GM19025 (cell line): ENCODE measurements around the gene ELP4.

Experiments used
- ATAC-seq: cut with Tn5 transposase; IDR thresholded peaks from one replicate; pipeline ENCODE4 v1.9.1; 2021; ENCODE audit warnings: mild to moderate bottlenecking, low read depth, moderate library complexity; ENCODE audit not compliant: unreplicated experiment

The ELP4 gene

DNA sequence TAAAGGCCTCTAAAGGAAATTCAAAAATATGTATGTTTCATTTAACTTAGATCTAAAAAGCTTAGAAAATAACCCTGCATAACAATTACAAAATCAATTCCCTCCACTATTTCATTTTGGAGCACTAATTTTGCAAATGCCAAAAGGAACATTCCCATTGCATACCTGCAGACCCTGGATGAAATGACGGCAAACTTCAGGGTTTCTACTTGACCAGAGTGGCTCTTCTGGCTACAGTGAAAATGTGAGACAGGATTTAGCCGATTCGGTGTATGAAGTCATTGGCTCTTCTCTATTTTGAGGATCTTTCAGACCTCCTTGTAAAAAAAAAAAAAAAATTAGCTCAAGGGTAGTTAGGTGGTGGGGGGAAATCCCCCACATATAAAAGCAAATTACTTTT, 257.5 kb downstream of the ELP4 start:
- no peak for ATAC-seq

DNA sequence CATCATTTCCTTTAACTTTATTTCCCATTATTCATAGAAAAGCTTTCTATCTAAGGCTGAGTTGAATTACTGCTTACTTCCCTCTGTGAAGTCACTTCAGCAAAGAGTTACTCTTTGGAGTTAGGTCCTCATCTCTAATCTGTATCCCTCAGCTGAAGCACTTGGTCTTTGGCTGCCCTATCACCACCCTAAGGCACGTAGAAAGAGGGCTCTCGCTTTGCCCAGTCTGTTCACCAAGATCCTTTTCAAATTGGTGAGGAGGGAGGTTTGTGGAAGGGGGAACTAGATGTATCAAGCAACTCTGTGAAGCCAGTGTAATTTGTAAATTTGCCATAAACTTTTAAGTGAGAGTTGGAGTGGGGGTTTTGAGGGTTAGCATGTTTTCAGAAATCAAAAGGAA, 258.1 kb downstream of the ELP4 start:
- ATAC-seq: no peak

DNA sequence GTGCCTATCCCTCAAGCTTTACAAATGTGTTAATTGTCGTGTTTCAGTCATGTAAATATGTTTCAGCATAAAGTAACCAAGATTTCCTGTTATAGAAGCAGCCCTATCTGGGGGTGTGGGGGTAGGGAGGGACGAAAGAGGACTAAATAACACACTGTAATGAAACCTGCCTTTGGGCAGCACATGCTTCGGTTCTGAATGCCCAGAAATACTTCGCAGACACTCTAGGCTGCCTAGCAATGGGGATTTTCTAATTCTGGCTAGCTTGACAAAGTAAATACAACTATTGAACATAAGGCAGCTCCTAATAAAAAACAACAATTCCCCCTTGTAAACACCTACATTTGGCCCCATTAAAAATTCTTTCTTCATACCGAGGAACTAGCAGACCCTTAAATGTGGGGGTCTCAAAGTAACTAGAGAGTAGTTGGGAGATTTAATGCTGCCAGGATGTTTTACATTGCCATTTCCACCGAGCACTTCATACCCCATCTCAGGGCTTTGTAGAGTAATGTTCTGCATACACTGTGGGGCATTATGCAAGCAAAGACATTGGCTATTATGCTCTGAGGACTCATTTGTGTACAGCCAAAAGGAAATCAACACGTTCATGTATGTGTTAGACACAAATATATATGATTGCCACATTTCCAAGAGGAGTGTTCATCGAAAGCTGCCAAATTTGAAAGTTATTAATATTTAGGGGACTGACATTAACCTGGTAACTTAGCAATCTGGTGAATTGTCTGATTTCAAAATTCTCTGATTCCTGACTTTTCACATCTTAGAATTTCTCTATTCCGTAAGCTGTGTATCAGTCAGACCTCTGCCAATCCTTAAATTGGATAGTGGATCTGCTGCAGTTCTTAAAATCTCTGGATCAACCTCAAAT, 259.4 kb downstream of the ELP4 start:
- ATAC-seq: no peak

DNA sequence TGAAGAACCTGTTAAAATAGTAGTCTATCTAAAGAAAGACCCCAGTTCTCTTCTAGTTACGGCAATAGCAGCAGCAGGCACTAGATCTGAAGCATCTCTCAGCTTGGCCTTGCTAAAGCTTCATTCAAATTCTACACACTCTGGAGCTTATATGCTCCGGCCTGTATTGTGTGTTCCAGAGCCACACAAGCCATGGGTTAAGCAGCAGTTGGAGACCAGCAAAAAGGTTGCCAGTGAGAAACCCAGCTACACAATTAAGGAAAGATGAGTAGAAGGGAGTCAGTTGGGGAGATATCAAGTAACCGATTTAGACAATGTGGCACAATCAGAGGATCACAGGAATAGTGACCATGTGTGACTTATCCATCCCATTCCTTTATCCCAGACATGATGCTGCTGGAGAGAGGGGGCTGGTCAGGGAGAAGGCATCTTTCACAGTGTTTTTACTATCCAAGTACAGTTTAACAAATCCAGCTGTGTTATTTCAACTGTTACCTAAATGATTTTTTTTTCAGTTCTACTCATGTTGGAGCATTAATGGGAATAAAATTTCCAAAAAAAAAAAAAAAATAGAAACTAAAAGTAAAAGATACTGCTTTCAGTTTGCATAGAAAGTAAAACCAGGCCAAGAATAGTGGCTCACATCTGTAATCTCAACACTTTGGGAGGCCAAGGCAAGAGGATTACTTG, 260.6 kb downstream of the ELP4 start:
- no peak for ATAC-seq

DNA sequence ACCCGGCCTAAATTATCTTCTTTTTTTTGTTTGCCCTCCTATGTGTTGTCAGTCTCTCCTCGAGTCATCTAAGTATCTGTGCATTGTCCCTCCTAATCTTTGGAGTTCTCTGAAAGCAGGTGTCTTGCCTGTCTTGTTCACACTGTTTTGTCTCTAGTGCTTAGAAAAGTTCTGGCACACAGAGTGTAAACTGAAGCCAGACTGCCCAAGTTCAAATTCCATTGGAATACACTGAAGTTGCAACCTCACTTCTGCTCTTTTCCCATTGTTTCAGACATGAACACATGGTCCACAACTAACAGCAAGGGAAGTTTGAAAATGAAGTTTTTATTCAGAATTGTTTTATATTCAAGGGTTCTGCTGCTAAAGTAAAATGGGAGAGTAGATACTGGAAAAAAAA, 262.8 kb downstream of the ELP4 start:
- no peak for ATAC-seq

DNA sequence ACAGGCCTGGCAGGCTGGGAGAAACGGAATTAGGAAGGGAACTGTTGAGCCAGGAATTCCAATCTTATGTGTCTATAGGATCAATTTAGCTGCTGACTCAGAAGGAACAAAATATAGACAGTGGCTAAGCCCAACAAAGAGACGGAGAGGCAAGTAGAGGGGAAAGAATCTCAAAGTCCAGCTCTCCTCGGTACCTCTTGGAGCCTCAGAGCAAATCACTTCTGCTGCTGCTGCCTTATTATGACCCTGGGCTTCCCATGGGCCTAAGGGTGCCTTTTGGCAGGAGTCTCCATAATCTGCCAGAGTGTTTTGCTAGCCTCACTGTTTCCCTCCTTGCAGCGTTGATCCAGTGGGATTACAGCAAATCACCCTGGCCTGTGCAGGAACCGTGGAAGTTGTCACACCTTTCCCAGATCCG, 269.8 kb downstream of the ELP4 start:
- ATAC-seq: no peak

DNA sequence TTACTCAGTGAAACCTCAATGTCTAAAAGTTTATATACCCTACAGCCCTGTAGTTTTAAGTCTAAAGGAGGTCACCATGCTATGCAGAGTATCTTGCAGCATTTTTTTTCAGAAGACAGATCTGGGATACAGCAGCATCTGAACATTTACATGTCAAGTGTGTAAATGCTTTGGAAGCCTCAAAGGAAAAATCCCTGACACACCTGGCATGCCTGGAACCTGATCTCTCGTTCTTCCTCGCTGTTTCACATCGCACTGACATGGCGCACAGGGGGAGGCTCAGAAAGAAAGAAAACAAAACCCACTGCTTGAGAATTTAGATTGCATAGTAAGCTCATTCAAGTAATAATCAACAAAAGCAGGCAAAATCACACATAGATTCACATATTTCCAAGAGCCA, 270.5 kb downstream of the ELP4 start:
- ATAC-seq: no peak

DNA sequence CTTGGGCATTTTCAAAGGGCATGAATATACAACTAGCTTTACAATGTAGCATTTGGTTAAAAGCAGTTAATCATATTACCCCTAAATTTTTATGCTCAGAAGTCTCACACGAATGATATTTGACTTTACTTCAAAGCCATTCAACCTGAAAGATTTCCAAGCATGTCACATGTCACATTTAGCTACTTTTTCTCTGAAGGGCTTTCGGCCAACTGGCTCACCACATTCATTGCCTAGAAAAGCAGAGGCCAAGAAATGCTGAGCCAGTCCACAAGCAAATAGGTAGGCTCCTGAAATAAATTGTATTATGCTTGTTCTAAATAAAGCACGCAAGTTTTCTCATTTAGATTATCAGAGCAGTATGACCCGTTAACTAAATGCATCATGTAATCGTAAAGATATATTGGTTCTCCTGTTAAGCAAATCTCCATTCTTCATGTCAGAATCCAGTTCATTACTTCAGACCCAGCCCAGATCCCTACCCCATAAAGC, 271.0 kb downstream of the ELP4 start:
- ATAC-seq: no peak

DNA sequence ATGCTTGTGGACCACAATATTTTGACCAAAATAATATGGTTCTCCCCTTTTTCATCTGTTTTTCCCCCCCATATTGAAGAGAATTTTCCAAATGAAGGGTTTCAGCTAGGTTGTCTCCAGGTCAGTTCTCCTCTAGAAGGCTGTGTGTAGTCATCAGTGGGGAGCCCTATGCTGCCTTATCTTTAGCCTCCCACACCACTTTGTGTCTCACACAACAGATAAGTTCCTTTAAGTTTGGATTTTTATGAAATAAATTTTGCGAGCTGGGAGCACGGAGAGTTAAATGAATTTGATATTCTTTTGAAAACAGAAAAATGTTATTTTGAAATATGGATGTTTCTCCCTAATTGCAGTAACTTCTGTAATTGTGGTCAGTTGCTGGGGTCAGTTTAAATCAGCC, 272.7 kb downstream of the ELP4 start:
- ATAC-seq: no peak

DNA sequence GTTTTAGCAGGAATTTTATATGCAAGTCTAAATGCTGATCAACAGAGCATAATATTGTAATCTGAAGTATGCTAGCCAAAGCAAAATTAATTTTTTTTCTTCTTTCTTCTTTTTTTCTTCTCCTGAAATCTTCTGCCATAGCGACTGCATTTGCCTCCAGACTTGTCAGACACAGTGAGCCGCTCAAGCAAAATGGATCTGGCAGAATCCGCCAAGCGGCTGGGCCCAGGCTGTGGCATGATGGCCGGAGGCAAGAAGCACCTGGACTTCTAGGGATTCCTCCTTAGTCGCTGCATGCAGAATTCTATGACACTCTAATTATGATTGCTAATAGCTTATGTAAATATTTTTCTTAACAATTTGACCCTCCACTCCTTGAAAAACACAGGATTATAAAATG, 273.7 kb downstream of the ELP4 start:
- ATAC-seq: no peak

DNA sequence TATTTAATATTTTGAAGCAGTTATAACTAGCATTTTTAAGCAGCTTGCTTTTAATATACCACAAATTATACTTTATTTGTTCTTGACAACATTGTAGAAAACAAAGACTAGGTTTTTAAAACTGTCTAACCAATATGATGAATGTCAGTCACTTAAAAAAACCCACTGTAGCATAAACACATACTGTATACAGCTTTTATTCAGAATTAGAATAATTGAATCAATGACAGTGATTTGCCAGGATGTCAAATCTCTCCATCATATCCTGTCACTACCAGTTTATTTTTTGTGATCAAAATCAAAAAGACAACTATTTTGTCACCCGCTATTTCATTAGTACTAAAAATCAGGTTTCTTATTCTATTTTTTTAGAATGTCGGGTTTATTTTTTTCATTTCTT, 275.0 kb downstream of the ELP4 start:
- no peak for ATAC-seq

DNA sequence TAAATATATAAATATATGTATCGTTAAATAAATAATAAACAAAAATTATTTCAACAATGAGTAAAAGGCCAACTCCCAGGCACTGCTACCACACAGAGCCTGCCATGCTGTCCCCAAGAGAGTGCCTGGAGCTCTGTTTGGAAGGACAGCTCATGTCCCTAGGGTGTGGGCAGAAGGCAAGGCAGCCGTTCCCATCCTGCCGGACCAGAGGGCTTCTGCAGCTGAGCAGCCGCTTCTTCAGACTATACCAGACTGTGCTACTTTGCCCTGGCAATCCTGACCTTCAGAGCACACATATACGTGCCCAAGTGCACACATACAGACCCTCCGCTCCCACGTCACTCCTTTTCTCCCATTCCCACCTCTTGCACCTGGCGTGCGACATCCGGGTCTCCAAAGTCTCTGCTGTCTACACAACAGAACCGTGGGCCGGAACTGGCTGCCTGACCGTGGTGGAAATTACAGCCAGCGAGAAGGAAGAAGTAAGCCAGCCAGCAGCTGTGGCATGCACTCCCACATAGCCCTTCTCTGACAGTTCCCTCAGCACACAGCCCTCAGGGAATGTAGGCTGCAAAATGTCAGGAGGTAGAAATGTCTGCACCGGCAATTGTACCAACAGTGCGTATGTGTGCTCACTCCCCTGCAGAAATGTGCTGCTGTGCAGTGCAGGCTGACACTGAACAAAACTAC, 277.6 kb downstream of the ELP4 start:
- ATAC-seq: no peak

DNA sequence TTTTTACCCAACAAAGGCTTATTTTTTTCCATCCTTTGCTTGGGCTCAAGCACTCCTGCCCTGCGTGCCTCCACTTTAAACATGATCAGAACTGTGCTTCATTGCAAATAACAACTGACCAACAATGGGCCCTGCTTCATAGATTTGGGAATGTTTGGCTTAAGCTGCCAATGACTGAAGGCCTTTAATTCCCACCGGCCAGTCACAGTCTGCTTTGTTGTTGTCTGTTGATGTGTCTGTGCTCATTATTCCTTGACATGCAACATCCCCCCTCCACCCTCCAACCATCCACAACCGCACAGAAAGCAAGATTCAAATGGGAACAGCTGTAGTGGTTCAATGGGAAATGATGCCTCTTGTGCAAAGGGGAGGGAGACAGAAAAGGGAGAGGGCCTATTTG, 278.5 kb downstream of the ELP4 start:
- no peak for ATAC-seq

DNA sequence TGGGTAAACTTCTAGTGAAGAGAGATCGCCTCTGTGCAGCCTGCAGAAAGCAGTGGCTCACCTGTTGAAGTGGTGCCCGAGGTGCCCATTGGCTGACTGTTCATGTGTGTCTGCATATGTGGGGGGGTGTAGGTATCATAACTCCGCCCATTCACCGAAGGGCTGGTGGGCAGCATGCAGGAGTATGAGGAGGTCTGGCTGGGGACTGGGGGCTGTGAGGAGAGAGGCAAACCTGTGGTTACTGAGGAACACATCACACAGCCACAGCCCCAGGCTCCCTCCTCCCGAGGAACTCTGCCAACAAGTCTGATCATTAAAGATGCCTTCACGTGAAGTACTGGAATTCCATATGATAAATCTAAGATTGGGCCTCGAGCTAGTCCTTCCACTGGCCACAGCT, 281.1 kb downstream of the ELP4 start:
- ATAC-seq: no peak

DNA sequence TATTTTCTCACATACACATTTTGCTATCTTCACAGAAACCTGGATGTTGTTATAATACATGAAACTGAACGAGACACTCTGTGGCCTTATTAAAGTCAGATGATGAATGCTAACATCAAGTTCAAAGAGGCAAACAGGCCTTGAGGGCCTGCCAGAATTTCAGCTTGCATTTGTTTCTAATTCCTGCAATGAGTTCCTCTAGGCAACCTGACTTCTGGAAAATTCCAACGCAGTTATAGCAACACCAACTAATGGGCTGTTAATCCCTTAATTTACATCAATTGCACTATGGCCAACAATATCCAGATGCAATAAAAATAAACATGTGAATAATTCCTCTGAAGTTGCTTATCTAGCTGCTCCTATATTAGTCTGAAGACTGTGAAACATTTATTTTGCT, 282.5 kb downstream of the ELP4 start:
- no peak for ATAC-seq

DNA sequence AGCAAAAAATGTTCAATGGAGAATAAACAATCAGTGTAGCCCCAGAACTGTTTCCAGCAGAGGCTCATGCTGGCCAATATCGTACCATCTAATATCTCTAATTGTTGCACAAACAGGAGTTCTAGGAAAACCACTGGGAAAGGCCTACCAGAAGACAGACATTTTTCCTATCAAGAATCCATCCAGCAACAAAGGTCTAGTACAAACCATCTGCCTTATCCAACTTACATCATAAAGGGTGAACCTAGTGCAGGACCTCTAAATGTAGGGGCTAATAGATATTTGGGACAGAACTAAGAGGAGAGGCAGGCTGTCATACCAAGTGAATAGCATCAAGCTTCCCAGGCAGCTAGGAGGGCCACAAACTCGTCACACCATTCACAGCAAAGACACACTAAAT, 282.9 kb downstream of the ELP4 start:
- ATAC-seq: no peak

DNA sequence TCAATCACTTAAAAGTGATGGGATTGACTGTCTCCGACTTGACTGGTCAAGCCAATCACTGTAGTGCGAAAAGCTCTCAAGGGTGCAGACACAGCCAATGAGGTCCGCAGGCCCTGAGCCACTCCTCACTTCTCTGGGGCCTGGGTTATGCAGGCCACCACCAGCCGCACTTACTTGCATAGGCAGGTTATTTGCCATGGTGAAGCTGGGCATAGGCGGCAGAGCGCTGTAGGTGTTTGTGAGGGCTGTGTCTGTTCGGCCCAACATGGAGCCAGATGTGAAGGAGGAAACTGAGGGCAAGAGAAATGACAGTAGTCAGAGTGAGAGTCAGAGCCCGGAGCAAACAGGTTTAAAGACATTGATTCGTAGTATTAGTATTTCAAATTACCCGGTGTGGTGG, 283.7 kb downstream of the ELP4 start:
- ATAC-seq: no peak

DNA sequence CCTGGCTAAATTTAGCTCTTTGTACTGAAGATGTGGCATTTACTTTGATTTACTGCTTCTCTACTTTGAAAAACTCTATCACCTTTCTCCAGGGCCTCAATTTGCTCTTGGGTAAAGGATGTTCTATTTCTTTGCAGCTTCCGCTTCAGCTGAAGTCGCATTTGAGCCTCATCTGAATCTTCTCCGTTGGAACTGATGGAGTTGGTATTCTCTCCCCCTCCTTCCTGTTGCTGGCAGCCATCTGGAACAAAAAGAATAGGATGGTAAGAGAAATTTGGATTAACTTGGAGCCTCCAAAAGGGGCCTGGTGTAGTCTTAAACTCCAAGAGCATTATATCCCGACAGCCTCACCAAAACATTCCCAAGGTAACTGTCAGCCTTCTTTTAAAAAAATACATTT, 285.0 kb downstream of the ELP4 start:
- no peak for ATAC-seq

DNA sequence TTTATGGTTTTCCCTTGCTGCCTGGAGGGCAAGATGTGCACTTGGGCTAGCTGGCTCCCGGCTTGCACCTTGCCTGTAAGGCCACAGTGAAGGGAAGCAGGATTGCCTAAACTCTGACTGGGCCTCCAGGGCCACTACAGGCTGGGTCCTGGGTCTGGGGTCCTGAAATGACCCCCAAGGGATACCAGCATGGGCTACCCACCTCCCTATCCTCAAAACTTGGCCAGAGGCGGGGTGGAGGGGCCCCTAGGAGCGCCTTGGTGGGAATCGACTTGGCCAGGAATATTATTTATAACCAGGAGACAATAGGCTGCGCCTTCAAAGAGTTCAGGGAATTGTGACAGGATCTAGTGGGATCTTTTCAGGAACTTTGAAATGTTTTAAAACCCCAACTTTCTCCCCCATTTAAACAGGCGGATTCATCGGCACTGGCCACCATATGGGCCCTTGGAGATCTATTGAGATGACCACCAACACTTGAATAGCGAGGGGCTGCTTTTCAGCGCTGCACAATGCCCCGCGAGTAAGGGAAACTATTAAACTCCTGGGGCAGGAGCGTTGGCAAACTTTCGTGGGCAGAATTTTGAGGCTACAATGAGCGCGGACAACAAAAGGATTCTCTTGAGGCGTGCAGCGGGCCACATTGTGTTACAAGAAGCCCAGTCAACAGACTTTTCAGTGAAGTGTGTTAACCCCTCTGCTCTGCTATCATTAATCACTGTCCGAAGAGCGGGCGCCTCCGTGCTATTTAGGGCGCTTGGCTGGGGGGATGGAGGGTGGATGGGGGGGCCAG, 286.3 kb downstream of the ELP4 start:
- no peak for ATAC-seq

DNA sequence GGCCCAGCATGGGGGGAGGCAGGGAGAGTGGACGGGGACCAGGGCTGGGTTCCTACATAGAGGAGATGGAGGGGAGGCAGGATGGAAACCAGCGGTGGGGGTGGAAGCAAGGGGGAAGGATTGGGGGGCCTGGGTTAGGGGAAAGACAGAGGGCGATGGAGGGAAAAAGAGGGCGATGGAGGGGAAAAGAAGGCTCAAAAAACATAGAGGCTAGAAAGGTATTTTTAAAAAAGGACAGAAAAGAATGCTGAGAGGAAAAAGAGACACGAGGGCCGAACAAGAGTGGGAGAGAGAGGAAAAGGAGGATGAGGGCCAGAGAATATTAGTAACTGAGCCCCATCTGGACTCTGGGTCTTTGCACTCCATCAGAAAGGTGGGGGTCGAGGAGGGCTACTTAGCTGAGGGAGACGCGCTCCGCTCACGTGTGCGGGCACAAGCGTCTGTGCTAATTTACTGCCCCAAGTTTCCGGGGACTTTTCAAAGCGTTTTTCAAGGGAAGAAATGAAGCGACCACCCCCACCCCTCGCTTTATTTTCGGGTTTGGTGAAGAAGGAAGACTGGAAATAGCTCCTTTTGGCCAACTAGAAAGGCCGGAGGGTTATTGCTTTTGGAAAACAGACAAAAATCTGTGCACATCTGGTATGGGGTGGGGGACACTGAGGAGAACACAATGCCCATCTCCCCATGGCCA, 287.1 kb downstream of the ELP4 start:
- no peak for ATAC-seq
